SU-DHL-6 (cell line): ENCODE measurements around the gene COX10.

Experiments used
- EZH2phosphoT487 ChIP-seq: fragments of 200-600 bp; sonication (generic), shearing (Covaris generic); conservative IDR thresholded peaks from 2 replicates; pipeline ENCODE4 v1.6.1; 2018; ENCODE audit warnings: mild to moderate bottlenecking, antibody characterized with exemption, low read length, moderate library complexity, mixed read lengths
- TF ChIP-seq, protein P1 (sequence below): fragments of 200-600 bp; sonication (generic); IDR thresholded peaks from one replicate; pipeline ENCODE4 v1.5.1; 2017; ENCODE audit warnings: antibody characterized with exemption, mild to moderate bottlenecking, low read length, moderate library complexity; ENCODE audit not compliant: insufficient read depth, poor library complexity, severe bottlenecking

DNA sequence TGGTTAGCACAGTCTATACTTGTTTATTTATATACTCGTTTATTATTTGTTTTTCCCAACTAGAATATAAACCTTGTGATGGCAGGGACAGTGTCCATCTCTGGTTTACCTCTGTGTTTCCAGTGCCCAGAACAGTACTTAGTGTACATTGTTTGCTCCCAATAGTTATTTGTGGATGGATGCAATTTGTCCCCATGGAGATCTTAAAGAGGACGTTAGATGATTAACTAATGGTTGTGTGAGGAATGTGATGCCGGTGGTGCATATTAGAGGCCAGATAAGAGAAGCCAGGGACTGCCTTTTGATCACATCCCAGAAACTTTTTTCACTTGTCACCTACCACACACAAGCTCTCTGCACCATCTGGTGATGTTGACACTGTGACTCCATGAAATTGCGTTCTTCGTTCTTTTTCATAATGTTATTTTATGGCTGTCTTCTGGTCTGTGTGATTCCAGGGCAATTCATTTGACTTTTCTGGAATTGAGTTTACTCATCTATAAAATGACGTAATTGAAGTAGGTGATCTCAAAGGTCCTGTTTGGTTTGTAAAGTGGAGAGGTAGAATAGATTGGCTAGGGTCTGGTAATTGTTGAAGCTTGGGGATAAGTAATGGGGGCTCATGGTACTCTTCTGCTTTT lies 1.2 kb downstream of the COX10 start:
- no peak for TF ChIP-seq EZH2phosphoT487
- TF ChIP-seq, protein P1, sequence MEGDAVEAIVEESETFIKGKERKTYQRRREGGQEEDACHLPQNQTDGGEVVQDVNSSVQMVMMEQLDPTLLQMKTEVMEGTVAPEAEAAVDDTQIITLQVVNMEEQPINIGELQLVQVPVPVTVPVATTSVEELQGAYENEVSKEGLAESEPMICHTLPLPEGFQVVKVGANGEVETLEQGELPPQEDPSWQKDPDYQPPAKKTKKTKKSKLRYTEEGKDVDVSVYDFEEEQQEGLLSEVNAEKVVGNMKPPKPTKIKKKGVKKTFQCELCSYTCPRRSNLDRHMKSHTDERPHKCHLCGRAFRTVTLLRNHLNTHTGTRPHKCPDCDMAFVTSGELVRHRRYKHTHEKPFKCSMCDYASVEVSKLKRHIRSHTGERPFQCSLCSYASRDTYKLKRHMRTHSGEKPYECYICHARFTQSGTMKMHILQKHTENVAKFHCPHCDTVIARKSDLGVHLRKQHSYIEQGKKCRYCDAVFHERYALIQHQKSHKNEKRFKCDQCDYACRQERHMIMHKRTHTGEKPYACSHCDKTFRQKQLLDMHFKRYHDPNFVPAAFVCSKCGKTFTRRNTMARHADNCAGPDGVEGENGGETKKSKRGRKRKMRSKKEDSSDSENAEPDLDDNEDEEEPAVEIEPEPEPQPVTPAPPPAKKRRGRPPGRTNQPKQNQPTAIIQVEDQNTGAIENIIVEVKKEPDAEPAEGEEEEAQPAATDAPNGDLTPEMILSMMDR = no peak
